WTC11 (cell line): ENCODE results near the gene POLDIP3. TPM values are rescaled to one million over a fixed set of nuclear protein-coding genes. Genes with fewer than 3 reads are reported as not detected.

Source experiments
- ATAC-seq: fragments of 200-7000 bp; cut with Tn5 transposase; 2 replicates; pipeline ENCODE4 v1.10.0; 2021; ENCODE audit warnings: mild to moderate bottlenecking, moderate library complexity
- CTCF ChIA-PET: fragments of 300-600 bp; sonication (Branson Sonifier 250); formaldehyde crosslinking; loops from one replicate; lab custom pipeline; 2021; ENCODE audit warnings: antibody characterized with exemption; lab: Charles Lee
- POLR2A ChIA-PET: fragments of 350-600 bp; sonication (Branson Sonifier 250); formaldehyde crosslinking; loops from one replicate; lab custom pipeline; 2021; ENCODE audit warnings: antibody characterized with exemption; lab: Charles Lee
- DNase-seq: peaks from one replicate; pipeline ENCODE4 v3.0.0; 2021; ENCODE audit warnings: low spot score
- H3K27ac Mint-ChIP-seq: 2 replicates; pipeline ENCODE4 v1.8.0; 2021; ENCODE audit warnings: mixed read lengths
- H3K27me3 Mint-ChIP-seq: 2 replicates; pipeline ENCODE4 v1.8.0; 2021; ENCODE audit warnings: low read depth, mild to moderate bottlenecking, moderate library complexity, mixed read lengths
- H3K36me3 Mint-ChIP-seq: 2 replicates; pipeline ENCODE4 v1.8.0; 2021; ENCODE audit warnings: mixed read lengths
- H3K4me1 Mint-ChIP-seq: 2 replicates; pipeline ENCODE4 v1.8.0; 2022; ENCODE audit warnings: mixed read lengths
- H3K4me3 Mint-ChIP-seq: 2 replicates; pipeline ENCODE4 v1.8.0; 2021; ENCODE audit warnings: mild to moderate bottlenecking, moderate library complexity, mixed read lengths
- H3K9me3 Mint-ChIP-seq: 2 replicates; pipeline ENCODE4 v1.8.0; 2021; ENCODE audit warnings: mixed read lengths
- FOXP1 ChIP-seq: sonication (generic); formaldehyde crosslinking; IDR thresholded peaks from 2 replicates; pipeline ENCODE4 v1.8.0; 2022; ENCODE audit warnings: missing genetic modification reagents, mild to moderate bottlenecking, moderate library complexity, borderline replicate concordance
- GABPB1 ChIP-seq: sonication (generic); formaldehyde crosslinking; IDR thresholded peaks from 2 replicates; pipeline ENCODE4 v1.8.1; 2023; ENCODE audit warnings: mild to moderate bottlenecking, missing genetic modification reagents
- GTF2I ChIP-seq: fragments of 250-450 bp; sonication (Bioruptor Pico); conservative IDR thresholded peaks from 2 replicates; pipeline ENCODE4 v1.4.0; 2021; ENCODE audit warnings: mild to moderate bottlenecking
- IRF2 ChIP-seq: sonication (generic); formaldehyde crosslinking; IDR thresholded peaks from 2 replicates; pipeline ENCODE4 v1.8.0; 2022; ENCODE audit warnings: low read depth, missing genetic modification reagents, borderline replicate concordance
- NR1H2 ChIP-seq: sonication (generic); formaldehyde crosslinking; IDR thresholded peaks from 2 replicates; pipeline ENCODE4 v1.9.0; 2021; ENCODE audit warnings: mild to moderate bottlenecking, moderate library complexity, missing genetic modification reagents
- SP1 ChIP-seq: sonication (generic); formaldehyde crosslinking; conservative IDR thresholded peaks from 2 replicates; pipeline ENCODE4 v1.8.1; 2022; ENCODE audit warnings: missing genetic modification reagents
- TEAD1 ChIP-seq: sonication (generic); formaldehyde crosslinking; IDR thresholded peaks from 2 replicates; pipeline ENCODE4 v1.8.0; 2022; ENCODE audit warnings: mild to moderate bottlenecking, missing genetic modification reagents
- ZNF121 ChIP-seq: sonication (generic); formaldehyde crosslinking; IDR thresholded peaks from 2 replicates; pipeline ENCODE4 v1.8.0; 2023; ENCODE audit warnings: missing genetic modification reagents
- ZNF263 ChIP-seq: sonication (generic); formaldehyde crosslinking; IDR thresholded peaks from 2 replicates; pipeline ENCODE4 v1.8.1; 2022; ENCODE audit warnings: low read depth, mild to moderate bottlenecking, moderate library complexity, missing genetic modification reagents
- ZNF317 ChIP-seq: sonication (generic); formaldehyde crosslinking; IDR thresholded peaks from 2 replicates; pipeline ENCODE4 v1.8.1; 2023; ENCODE audit warnings: low read depth, mild to moderate bottlenecking, moderate library complexity, missing genetic modification reagents, borderline replicate concordance
- ZNF423 ChIP-seq: fragments of 250-450 bp; sonication (Bioruptor Pico); IDR thresholded peaks from 2 replicates; pipeline ENCODE4 v2.1.2; 2022; ENCODE audit warnings: mild to moderate bottlenecking, moderate library complexity
- total RNA-seq: library from RNA; stranded (reverse); gene quantifications from 3 replicates; pipeline ENCODE4 v1.2.3, GENCODE V29; 2021
- TF ChIP-seq, protein P1 (sequence below): sonication (generic); formaldehyde crosslinking; IDR thresholded peaks from 2 replicates; pipeline ENCODE4 v1.8.1; 2022; ENCODE audit warnings: low read depth, mild to moderate bottlenecking, moderate library complexity, missing genetic modification reagents, borderline replicate concordance
- TF ChIP-seq, protein P2 (sequence below): sonication (generic); formaldehyde crosslinking; IDR thresholded peaks from 2 replicates; pipeline ENCODE4 v1.8.1; 2022; ENCODE audit warnings: mild to moderate bottlenecking, missing genetic modification reagents, moderate library complexity, borderline replicate concordance
- TF ChIP-seq, protein P3 (sequence below): sonication (generic); formaldehyde crosslinking; IDR thresholded peaks from 2 replicates; pipeline ENCODE4 v1.8.1; 2023; ENCODE audit warnings: mild to moderate bottlenecking, missing genetic modification reagents
- TF ChIP-seq, protein P4 (sequence below): fragments of 250-450 bp; sonication (Bioruptor Pico); IDR thresholded peaks from 2 replicates; pipeline ENCODE4 v2.1.2; 2022; ENCODE audit warnings: mild to moderate bottlenecking, moderate library complexity
- TF ChIP-seq, protein P5 (sequence below): sonication (generic); formaldehyde crosslinking; IDR thresholded peaks from 2 replicates; pipeline ENCODE4 v1.8.0; 2022; ENCODE audit warnings: mild to moderate bottlenecking, missing genetic modification reagents
- TF ChIP-seq, protein P6 (sequence below): fragments of 200-600 bp; IDR thresholded peaks from 2 replicates; pipeline ENCODE4 v1.8.0; 2022; ENCODE audit warnings: antibody characterized with exemption
- TF ChIP-seq, protein P7 (sequence below): sonication (generic); formaldehyde crosslinking; IDR thresholded peaks from 2 replicates; pipeline ENCODE4 v1.8.1; 2023; ENCODE audit warnings: mild to moderate bottlenecking, moderate library complexity, missing genetic modification reagents

The POLDIP3 gene
- total RNA-seq, 1 experiment from 2014 or later: 73.2 TPM

DNA sequence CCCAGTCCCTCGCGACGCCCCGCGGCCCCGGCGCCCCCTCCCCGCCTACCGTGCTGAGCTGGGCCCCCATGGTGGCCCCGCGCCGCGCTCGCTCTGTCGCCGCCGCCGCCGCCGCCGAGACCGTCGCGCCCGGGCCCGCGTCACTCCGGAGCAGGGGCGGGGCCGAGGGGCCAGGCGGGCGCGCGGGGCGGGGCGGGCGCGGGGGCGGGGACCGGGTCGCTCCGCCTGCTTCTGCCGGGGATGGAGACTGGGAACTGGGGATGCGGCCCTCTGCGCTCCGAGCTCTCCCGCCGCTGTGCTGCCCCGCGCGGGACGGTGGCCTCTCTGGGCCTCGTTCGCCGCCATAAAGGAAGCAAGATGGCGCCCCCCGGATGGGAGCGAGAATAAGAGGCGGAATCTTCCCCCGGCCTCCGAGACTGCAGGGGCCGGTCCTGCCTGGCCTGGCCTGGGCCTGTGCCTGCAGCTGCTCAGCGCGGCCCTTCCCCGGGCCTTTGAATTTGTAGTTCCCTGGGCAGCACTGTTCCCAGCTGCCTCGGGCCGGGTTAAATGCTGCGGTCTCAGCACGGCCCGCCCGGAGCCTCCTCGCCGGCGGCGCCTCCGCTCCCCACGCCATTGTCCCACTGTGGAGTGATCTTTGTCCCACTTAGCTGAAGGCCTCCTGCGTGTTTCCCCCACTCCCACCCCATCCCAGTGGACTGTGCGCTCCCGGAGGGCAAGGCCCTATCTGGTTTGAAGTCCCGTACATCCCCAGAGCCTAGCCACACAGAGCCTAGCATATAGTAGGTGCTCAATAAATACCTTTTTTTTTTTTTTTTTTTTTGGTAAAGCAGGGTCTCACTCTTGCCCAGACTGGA is 34.8 kb upstream of the POLDIP3 start, which contains the start of gene CYB5R3 (continued):
- no peak for TF ChIP-seq GABPB1 (CRISPR knock-in tag)
- TF ChIP-seq SP1 (CRISPR knock-in tag): peak; percentile 56
- TF ChIP-seq GTF2I (CRISPR knock-in tag): peak; percentile 90
- TF ChIP-seq ZNF121 (CRISPR knock-in tag): no peak

DNA sequence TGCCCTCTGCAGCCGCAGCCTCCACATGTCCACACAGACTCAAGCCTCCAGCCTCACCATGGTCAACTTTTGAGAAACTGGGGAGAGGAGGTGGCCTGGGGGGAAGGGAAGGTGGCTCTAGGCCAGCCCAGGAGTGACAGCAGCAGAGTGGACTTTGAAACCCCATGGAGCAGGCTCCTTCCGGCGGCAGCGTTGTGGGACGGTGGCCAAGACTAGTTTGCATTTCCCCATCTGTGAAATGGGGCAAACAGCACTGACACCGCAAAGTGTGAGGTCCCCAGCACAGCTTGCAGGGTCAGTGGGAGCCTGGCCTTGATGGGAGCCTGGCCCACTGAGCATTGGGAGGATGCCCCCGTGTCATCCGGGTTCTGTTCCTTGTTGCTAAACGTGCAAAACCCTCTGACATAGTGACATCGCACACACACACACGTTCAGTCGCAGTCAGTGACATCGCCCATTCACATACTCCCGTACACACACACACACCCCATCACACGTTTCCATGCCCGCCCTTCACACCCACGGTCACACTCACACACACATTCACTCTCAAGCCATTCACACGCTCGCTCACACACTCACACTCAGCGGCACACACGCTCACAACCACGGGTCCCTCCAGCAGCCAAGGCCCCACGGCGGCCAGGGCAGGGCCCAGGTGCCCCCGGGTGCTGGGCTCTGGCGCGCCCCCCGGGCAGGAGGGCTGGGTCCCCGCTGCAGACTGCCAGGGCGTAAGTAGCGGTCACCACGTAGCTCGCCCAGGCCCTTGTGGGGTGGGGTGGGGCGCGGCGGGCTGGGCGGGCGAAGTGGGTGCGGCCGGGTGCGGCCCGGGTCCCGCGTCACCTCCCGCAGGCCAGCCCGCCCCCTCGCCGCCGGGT is 33.9 kb upstream of the POLDIP3 start:
- H3K27ac Mint-ChIP-seq: peak overlapping the region; percentile 93
- no peaks in the 10 kb centered on the region for H3K9me3 Mint-ChIP-seq
- POLR2A ChIA-PET: no interaction called here
- TF ChIP-seq ZNF317 (CRISPR knock-in tag): no peak
- TF ChIP-seq GABPB1 (CRISPR knock-in tag): peak; percentile 55; the same call in 1 of the 2 replicates
- TF ChIP-seq, protein P1, sequence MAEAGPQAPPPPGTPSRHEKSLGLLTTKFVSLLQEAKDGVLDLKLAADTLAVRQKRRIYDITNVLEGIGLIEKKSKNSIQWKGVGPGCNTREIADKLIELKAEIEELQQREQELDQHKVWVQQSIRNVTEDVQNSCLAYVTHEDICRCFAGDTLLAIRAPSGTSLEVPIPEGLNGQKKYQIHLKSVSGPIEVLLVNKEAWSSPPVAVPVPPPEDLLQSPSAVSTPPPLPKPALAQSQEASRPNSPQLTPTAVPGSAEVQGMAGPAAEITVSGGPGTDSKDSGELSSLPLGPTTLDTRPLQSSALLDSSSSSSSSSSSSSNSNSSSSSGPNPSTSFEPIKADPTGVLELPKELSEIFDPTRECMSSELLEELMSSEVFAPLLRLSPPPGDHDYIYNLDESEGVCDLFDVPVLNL (CRISPR knock-in tag): no peak
- TF ChIP-seq FOXP1 (CRISPR knock-in tag): 0 out of 2 replicates have a peak, but pooled peaks have one; percentile 23
- TF ChIP-seq, protein P2, sequence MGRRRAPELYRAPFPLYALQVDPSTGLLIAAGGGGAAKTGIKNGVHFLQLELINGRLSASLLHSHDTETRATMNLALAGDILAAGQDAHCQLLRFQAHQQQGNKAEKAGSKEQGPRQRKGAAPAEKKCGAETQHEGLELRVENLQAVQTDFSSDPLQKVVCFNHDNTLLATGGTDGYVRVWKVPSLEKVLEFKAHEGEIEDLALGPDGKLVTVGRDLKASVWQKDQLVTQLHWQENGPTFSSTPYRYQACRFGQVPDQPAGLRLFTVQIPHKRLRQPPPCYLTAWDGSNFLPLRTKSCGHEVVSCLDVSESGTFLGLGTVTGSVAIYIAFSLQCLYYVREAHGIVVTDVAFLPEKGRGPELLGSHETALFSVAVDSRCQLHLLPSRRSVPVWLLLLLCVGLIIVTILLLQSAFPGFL (CRISPR knock-in tag): 0 out of 2 replicates have a peak, but pooled peaks have one; percentile 32
- TF ChIP-seq, protein P3, sequence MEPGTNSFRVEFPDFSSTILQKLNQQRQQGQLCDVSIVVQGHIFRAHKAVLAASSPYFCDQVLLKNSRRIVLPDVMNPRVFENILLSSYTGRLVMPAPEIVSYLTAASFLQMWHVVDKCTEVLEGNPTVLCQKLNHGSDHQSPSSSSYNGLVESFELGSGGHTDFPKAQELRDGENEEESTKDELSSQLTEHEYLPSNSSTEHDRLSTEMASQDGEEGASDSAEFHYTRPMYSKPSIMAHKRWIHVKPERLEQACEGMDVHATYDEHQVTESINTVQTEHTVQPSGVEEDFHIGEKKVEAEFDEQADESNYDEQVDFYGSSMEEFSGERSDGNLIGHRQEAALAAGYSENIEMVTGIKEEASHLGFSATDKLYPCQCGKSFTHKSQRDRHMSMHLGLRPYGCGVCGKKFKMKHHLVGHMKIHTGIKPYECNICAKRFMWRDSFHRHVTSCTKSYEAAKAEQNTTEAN (CRISPR knock-in tag): peak; percentile 66; the same call in 1 of the 2 replicates
- peak; percentile 14 for ATAC-seq
- CTCF ChIA-PET: interaction anchor here (0.6 to 1.7 kb wide), 12 partner anchors 9 to 580 kb away, joined by 3 to 7 read pairs (median 3); partner anchors contain the start of gene POLDIP3
- no peaks in the 10 kb centered on the region; the same call in 1 of the 2 replicates for H3K27me3 Mint-ChIP-seq
- no peak for DNase-seq
- peak overlapping the region; percentile 94 for H3K4me3 Mint-ChIP-seq
- no peaks in the 10 kb centered on the region for H3K36me3 Mint-ChIP-seq
- peaks cover 26% of the 10 kb centered on the region for H3K4me1 Mint-ChIP-seq

DNA sequence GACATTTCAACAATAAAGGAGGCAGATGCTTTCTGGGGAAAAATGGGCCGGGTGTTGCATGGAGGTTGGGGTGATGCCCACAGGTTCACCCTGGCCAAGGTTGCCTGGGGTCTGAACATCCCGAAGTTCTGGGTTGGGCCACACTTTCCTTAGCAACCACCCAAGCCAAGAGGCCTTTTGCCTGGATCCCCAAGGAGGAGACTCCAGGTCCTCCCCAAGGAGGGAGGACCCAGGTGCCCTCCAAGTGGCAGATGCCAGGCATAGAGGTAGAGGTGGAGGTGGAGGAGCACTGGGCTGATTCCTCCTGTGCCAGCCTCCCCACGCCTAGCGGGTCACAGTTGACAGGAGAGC is 33.3 kb upstream of the POLDIP3 start:
- ChIA-PET CTCF (no interaction called here), POLR2A (no interaction called here)
- Mint-ChIP-seq H3K4me1 (peaks cover 27% of the 10 kb centered on the region), H3K9me3 (no peaks in the 10 kb centered on the region), H3K36me3 (no peaks in the 10 kb centered on the region), H3K4me3 (peak overlapping the region; percentile 94), H3K27ac (no peak overlapping the region), H3K27me3 (no peaks in the 10 kb centered on the region; the same call in 1 of the 2 replicates)
- ATAC-seq: no peak
- DNase-seq: no peak
- TF ChIP-seq, protein P4, sequence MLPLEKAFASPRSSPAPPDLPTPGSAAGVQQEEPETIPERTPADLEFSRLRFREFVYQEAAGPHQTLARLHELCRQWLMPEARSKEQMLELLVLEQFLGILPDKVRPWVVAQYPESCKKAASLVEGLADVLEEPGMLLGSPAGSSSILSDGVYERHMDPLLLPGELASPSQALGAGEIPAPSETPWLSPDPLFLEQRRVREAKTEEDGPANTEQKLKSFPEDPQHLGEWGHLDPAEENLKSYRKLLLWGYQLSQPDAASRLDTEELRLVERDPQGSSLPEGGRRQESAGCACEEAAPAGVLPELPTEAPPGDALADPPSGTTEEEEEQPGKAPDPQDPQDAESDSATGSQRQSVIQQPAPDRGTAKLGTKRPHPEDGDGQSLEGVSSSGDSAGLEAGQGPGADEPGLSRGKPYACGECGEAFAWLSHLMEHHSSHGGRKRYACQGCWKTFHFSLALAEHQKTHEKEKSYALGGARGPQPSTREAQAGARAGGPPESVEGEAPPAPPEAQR (CRISPR knock-in tag): no peak
- TF ChIP-seq IRF2 (CRISPR knock-in tag) (no peak), ZNF423 (no peak), SP1 (CRISPR knock-in tag) (no peak), NR1H2 (CRISPR knock-in tag) (no peak), ZNF263 (CRISPR knock-in tag) (no peak), TEAD1 (CRISPR knock-in tag) (no peak)
- TF ChIP-seq, protein P5, sequence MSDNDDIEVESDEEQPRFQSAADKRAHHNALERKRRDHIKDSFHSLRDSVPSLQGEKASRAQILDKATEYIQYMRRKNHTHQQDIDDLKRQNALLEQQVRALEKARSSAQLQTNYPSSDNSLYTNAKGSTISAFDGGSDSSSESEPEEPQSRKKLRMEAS (CRISPR knock-in tag): no peak
- TF ChIP-seq, protein P1 (CRISPR knock-in tag): no peak
- TF ChIP-seq, protein P6, sequence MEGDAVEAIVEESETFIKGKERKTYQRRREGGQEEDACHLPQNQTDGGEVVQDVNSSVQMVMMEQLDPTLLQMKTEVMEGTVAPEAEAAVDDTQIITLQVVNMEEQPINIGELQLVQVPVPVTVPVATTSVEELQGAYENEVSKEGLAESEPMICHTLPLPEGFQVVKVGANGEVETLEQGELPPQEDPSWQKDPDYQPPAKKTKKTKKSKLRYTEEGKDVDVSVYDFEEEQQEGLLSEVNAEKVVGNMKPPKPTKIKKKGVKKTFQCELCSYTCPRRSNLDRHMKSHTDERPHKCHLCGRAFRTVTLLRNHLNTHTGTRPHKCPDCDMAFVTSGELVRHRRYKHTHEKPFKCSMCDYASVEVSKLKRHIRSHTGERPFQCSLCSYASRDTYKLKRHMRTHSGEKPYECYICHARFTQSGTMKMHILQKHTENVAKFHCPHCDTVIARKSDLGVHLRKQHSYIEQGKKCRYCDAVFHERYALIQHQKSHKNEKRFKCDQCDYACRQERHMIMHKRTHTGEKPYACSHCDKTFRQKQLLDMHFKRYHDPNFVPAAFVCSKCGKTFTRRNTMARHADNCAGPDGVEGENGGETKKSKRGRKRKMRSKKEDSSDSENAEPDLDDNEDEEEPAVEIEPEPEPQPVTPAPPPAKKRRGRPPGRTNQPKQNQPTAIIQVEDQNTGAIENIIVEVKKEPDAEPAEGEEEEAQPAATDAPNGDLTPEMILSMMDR: no peak
- TF ChIP-seq, protein P7, sequence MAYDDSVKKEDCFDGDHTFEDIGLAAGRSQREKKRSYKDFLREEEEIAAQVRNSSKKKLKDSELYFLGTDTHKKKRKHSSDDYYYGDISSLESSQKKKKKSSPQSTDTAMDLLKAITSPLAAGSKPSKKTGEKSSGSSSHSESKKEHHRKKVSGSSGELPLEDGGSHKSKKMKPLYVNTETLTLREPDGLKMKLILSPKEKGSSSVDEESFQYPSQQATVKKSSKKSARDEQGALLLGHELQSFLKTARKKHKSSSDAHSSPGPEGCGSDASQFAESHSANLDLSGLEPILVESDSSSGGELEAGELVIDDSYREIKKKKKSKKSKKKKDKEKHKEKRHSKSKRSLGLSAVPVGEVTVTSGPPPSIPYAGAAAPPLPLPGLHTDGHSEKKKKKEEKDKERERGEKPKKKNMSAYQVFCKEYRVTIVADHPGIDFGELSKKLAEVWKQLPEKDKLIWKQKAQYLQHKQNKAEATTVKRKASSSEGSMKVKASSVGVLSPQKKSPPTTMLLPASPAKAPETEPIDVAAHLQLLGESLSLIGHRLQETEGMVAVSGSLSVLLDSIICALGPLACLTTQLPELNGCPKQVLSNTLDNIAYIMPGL (CRISPR knock-in tag): no peak
